GM10266 (cell line): ENCODE measurements around the gene UBC.

Experiments used
- DNase-seq: peaks from one replicate; pipeline ENCODE4 v3.0.0; 2012; ENCODE audit errors: extremely low spot score
- CTCF ChIP-seq: IDR thresholded peaks from 2 replicates; pipeline ENCODE4 v1.5.1; 2012; ENCODE audit warnings: mild to moderate bottlenecking, low read depth; ENCODE audit not compliant: control insufficient read depth, insufficient read depth; ENCODE audit errors: missing control alignments

The UBC gene

GRCh38 chr12:124914392-124915238 is at the start of gene UBC:
Gene UBC (minus strand): TSS chr12:124914650. CDS start chr12:124913771, 879 bp downstream.
- no peak for TF ChIP-seq CTCF
- DNase-seq = peak; percentile 82

- no peak for TF ChIP-seq CTCF
- DNase-seq = no peak
Observed at GRCh38 chr12:124963211-124963610, 48.8 kb upstream of the UBC start.

GRCh38 chr12:124961055-124961454 is 46.6 kb upstream of the UBC start:
- DNase-seq = no peak
- no peak for TF ChIP-seq CTCF

GRCh38 chr12:124956571-124956970 is 42.1 kb upstream of the UBC start:
- no peak for TF ChIP-seq CTCF
- DNase-seq = no peak

- DNase-seq = no peak
- no peak for TF ChIP-seq CTCF
Observed at GRCh38 chr12:124954771-124955170, 40.3 kb upstream of the UBC start.

GRCh38 chr12:124953689-124954405 is 39.4 kb upstream of the UBC start:
- TF ChIP-seq CTCF = no peak
- DNase-seq = no peak

GRCh38 chr12:124952801-124953200 is 38.4 kb upstream of the UBC start:
- DNase-seq = no peak
- no peak for TF ChIP-seq CTCF
